ENCODE results near the gene NOP56.
"Not testable (repeated sequence)": the region's sequence is repeated elsewhere in the genome, so short reads cannot be mapped to it uniquely, and the experiment has no call there.

NOP56 gene

GRCh38 chr20:2688041-2688591 lies 35.7 kb downstream of the NOP56 start:
- peaks cover 37% of the 10 kb centered on the region for H3K27me3 Mint-ChIP-seq
- peak overlapping the region; percentile 43 for H3K4me3 Mint-ChIP-seq
- H3K4me1 Mint-ChIP-seq (ENCODE audit: low read depth) = peaks cover 26% of the 10 kb centered on the region
- H3K36me3 Mint-ChIP-seq (ENCODE audit: low read depth) = no peaks in the 10 kb centered on the region
- H3K27ac Mint-ChIP-seq = no peak overlapping the region
- no peaks in the 10 kb centered on the region for H3K9me3 Mint-ChIP-seq

DNA sequence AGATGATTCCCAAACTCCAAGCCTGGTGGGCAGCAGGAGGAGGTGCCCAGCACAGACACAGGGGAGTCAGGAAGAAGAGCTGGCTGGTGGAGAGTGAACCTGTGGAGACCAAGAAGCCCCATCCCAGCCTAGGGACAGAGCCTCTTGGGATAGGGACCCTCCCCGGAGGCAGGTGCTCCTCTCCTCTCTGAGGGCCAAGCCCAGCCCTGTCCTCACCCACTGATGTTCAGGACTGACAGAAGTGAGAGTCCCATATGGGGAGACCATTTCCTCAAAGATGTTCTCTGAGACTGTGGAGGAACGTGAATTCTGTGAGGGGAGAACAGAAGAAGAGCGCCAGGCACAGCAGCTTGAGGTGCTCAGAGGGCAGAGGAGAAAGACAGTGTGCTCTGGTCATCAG lies 37.8 kb downstream of the NOP56 start:
- Mint-ChIP-seq H3K4me3 (no peak overlapping the region), H3K36me3 (ENCODE audit: low read depth) (no peaks in the 10 kb centered on the region), H3K4me1 (ENCODE audit: low read depth) (peaks cover 26% of the 10 kb centered on the region), H3K9me3 (no peaks in the 10 kb centered on the region), H3K27me3 (peaks cover 41% of the 10 kb centered on the region), H3K27ac (no peak overlapping the region)

DNA sequence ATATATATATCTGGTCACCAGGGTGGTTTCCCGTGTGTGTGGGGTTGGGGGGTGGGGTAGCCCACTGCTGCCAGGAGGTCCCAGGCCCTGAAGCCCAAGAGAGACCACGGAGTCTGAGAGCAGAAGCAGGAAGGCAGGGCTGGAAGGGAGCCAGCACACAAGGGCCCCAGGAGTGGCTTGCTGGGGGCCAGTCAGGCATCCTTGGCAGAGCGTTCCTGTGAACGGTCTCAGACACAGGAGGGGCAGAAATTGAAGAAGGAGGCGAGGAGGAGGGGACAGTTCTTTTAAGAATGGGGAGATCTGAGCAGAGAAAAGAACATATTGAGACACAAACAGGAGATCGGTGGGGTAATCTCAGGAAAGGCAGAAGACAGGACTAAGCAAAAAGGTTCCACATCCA lies 38.3 kb downstream of the NOP56 start:
- peaks cover 26% of the 10 kb centered on the region for H3K4me1 Mint-ChIP-seq (ENCODE audit: low read depth)
- H3K4me3 Mint-ChIP-seq = no peak overlapping the region
- peaks cover 45% of the 10 kb centered on the region for H3K27me3 Mint-ChIP-seq
- H3K9me3 Mint-ChIP-seq = no peaks in the 10 kb centered on the region
- H3K27ac Mint-ChIP-seq = no peak overlapping the region
- H3K36me3 Mint-ChIP-seq (ENCODE audit: low read depth) = no peaks in the 10 kb centered on the region

- peaks cover 49% of the 10 kb centered on the region for H3K27me3 Mint-ChIP-seq
Measured at GRCh38 chr20:2691127-2691526, 38.7 kb downstream of the NOP56 start.

DNA sequence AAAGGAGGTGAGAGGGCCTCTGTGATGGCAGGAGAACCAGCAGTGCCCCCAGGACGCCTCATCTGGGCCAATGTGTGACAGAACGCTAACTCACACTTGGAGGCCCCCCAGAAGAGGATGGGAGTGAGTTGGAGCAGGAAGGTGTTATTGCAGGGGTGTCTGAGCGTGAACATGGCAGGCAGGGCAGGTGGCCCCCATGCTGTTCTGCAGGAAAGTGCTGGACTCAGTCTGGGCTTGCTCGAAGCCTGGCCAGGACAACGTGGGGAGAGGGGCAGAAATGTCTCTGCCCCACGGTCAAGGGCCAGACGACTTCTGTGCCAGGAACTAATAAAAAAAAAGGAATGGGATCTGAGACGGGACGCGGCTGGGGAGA lies 39.2 kb downstream of the NOP56 start:
- Mint-ChIP-seq H3K9me3 (no peaks in the 10 kb centered on the region), H3K4me1 (ENCODE audit: low read depth) (peaks cover 26% of the 10 kb centered on the region), H3K27me3 (peaks cover 52% of the 10 kb centered on the region), H3K36me3 (ENCODE audit: low read depth) (no peaks in the 10 kb centered on the region), H3K4me3 (peak overlapping the region; percentile 89), H3K27ac (peak overlapping the region; percentile 31)

More at GRCh38 chr20:2691127-2691526, 38.7 kb downstream of the NOP56 start:
- Mint-ChIP-seq H3K4me3 (peak overlapping the region; percentile 89), H3K36me3 (ENCODE audit: low read depth) (no peaks in the 10 kb centered on the region), H3K27ac (peak overlapping the region; percentile 31), H3K4me1 (ENCODE audit: low read depth) (peaks cover 26% of the 10 kb centered on the region), H3K9me3 (no peaks in the 10 kb centered on the region)

DNA sequence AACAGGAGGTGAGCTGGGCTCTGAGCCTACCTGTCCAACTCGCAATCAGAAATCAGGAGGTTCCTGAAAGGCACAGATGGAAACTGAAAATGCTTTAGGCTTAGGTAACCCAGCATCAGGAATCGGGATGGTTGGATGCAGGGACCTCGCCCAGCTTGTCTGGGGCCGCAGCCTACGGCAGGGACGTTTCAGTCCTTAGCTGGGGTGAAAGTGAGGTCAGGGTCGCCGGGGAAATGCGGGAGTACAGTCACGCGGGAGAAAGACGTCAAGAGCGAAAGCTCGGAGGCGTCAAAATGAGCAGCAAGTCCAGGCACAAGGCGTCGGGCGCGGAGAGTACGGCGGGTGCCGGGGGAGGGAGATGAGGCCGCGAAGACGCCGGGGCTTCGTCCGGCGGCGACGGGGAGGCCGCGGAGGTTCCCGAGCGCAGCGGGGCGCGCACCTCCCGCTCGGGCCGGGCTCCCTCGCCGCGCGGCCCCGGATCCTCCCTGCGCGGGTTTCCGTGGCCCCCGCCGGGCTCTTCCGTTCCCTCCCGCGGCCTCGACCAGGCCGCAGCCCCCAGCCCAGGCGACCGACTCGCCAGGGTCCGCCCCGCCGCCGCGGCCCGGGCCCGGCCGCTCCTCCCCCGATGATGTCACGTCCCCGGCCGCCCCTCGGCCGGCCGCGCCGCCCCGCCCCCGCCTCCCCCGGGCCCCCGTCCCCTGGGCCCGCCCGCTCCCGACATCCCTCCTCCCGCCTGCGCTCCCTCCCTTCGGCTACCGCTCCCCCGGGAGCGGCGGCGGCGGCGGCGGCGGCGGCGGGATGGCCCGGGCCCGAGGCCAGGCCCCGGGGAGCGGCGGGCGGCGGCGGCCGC lies 39.8 kb downstream of the NOP56 start, which contains the start of gene EBF4:
TSS of gene EBF4 (plus strand) at position 745 of the 850 bp plus-strand sequence. CDS start 866 bp downstream, outside the sequence.
- Mint-ChIP-seq H3K9me3 (no peaks in the 10 kb centered on the region), H3K27me3 (peaks cover 57% of the 10 kb centered on the region), H3K4me1 (ENCODE audit: low read depth) (peaks cover 26% of the 10 kb centered on the region), H3K36me3 (ENCODE audit: low read depth) (no peaks in the 10 kb centered on the region), H3K27ac (peak within 1 kb of the TSS; percentile 85), H3K4me3 (peak within 1 kb of the TSS; percentile 89)

GRCh38 chr20:2692886-2693285 lies 40.5 kb downstream of the NOP56 start:
- Mint-ChIP-seq H3K27me3 (peaks cover 57% of the 10 kb centered on the region), H3K9me3 (no peaks in the 10 kb centered on the region), H3K4me1 (ENCODE audit: low read depth) (peaks cover 21% of the 10 kb centered on the region), H3K36me3 (ENCODE audit: low read depth) (no peaks in the 10 kb centered on the region), H3K27ac (no peak overlapping the region), H3K4me3 (no peak overlapping the region)

- H3K4me1 Mint-ChIP-seq (ENCODE audit: low read depth) = peaks cover 16% of the 10 kb centered on the region
- H3K27ac Mint-ChIP-seq = no peak overlapping the region
- peaks cover 56% of the 10 kb centered on the region for H3K27me3 Mint-ChIP-seq
- no peaks in the 10 kb centered on the region for H3K36me3 Mint-ChIP-seq (ENCODE audit: low read depth)
- no peak overlapping the region for H3K4me3 Mint-ChIP-seq
- no peaks in the 10 kb centered on the region for H3K9me3 Mint-ChIP-seq
Measured at GRCh38 chr20:2693286-2694007, 41.0 kb downstream of the NOP56 start.

GRCh38 chr20:2694008-2694471 lies 41.6 kb downstream of the NOP56 start:
- no peaks in the 10 kb centered on the region for H3K36me3 Mint-ChIP-seq (ENCODE audit: low read depth)
- H3K4me1 Mint-ChIP-seq (ENCODE audit: low read depth) = peaks cover 13% of the 10 kb centered on the region
- no peaks in the 10 kb centered on the region for H3K9me3 Mint-ChIP-seq
- no peak overlapping the region for H3K27ac Mint-ChIP-seq
- peaks cover 54% of the 10 kb centered on the region for H3K27me3 Mint-ChIP-seq
- no peak overlapping the region for H3K4me3 Mint-ChIP-seq

DNA sequence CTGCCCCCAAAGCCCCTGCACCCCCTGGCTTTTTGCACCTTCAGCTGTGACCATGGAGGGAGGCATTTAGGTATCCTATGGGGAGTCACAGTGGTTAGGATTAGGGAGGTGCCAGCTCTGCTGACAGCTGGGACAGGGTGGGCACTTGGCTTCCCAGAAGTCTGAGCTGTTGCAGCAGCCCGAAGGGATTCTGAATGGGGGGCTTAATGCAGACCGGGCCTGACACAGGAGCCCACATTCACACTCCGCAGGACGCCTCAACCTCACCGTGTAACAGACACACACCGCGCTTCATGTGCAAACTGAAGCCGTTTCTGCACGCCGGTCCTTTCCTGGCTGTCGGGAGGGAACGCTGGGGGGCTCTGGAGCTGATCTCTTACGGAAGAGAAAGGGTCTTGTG lies 42.1 kb downstream of the NOP56 start:
- Mint-ChIP-seq H3K4me1 (ENCODE audit: low read depth) (peaks cover 13% of the 10 kb centered on the region), H3K36me3 (ENCODE audit: low read depth) (no peaks in the 10 kb centered on the region), H3K27ac (no peak overlapping the region), H3K4me3 (no peak overlapping the region), H3K27me3 (peaks cover 50% of the 10 kb centered on the region), H3K9me3 (no peaks in the 10 kb centered on the region)

DNA sequence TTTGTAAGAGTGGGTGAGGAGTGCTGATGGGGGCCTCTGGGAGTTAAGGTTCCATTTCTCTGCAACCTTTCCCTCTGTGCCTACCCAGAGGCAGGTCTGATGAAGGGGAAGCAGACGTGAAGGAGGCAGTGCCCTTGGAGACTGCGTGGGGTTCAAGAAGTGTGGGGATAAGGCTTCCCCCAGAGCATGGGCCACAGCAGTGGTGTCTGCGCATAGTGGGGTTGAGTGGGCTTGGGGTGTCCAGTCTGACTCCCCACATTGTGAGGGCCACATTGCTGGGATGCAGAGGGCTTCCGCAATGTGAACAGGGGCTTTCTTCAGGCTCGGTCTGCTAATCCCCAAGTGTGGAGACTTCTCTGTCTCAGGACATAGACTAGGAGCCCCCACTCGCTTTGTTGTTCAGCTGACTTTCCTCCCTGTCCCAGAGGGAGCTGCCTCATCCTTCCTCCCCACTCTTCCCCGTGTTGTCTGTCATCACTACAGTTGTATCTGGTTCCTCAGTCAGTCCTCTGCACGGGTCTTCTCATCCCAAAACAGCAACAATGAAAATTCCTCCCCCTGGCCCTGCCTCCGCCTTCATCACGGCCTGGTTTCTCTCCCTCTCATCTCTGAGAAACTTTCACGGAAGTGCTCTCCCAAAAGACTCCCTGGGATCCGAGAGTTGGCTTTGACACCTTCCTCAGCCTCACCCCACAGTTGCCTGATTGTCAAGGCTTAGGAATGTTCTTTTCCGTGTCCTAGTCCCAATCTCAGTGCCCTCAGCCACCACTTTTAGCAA lies 43.0 kb downstream of the NOP56 start:
- Mint-ChIP-seq H3K4me1 (ENCODE audit: low read depth) (peaks cover 13% of the 10 kb centered on the region), H3K36me3 (ENCODE audit: low read depth) (no peaks in the 10 kb centered on the region), H3K27me3 (peaks cover 41% of the 10 kb centered on the region), H3K4me3 (peak overlapping the region; percentile 28), H3K27ac (no peak overlapping the region), H3K9me3 (no peaks in the 10 kb centered on the region)

- not testable (repeated sequence) for H3K27ac Mint-ChIP-seq; H3K9me3 Mint-ChIP-seq; H3K36me3 Mint-ChIP-seq (ENCODE audit: low read depth); H3K4me3 Mint-ChIP-seq
- Mint-ChIP-seq H3K27me3 (peaks cover 37% of the 10 kb centered on the region), H3K4me1 (ENCODE audit: low read depth) (peaks cover 12% of the 10 kb centered on the region)
Measured at GRCh38 chr20:2695984-2696525, 43.6 kb downstream of the NOP56 start.

DNA sequence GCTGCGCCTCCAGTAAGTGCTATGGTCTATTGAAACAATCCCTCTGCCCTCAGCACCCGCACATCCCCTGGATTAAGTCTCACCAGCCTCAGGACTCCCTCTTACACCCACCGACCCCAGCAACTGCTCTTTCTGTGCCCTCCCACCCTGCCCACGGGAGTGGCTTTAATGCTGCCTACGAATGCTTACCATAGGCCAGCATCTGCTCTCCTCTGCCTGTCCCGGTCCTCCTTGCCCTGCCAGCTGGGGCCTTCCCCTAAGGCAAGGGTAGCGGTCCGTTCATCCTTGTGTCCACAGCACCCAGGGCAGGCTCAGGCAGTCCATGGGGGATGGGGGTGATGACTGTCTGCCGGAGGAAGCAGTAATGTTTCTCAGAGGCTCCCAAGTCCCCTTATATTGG lies 44.2 kb downstream of the NOP56 start:
- no peaks in the 10 kb centered on the region for H3K36me3 Mint-ChIP-seq (ENCODE audit: low read depth)
- peaks cover 31% of the 10 kb centered on the region for H3K27me3 Mint-ChIP-seq

DNA sequence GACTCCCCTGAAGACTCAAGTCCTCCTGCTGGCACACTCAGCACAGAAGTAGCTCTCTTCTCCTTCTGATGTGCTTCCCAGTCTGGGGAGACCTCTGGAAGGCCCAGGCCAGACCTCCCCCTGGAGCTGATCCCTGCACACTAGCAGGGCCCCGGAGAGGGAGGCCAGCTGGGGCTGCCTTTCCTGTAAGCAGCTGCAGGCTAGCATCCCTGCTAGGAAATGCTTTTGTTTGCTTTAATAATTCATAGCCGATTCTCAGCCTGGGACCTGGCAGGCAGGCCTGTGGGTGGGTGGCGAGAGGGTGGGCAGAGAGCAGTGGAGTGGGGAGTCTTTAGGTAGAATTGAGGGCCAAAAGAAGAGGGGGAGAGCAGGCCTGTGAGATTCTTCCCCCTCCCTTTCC lies 45.3 kb downstream of the NOP56 start:
- peaks cover 24% of the 10 kb centered on the region for H3K27me3 Mint-ChIP-seq
- no peaks in the 10 kb centered on the region for H3K4me1 Mint-ChIP-seq (ENCODE audit: low read depth)
- H3K36me3 Mint-ChIP-seq (ENCODE audit: low read depth) = no peaks in the 10 kb centered on the region
- no peak overlapping the region for H3K4me3 Mint-ChIP-seq
- no peaks in the 10 kb centered on the region for H3K9me3 Mint-ChIP-seq
- no peak overlapping the region for H3K27ac Mint-ChIP-seq

More for the DNA sequence above, 44.2 kb downstream of the NOP56 start:
- peaks cover 6% of the 10 kb centered on the region for H3K4me1 Mint-ChIP-seq (ENCODE audit: low read depth)
- no peaks in the 10 kb centered on the region for H3K9me3 Mint-ChIP-seq
- H3K27ac Mint-ChIP-seq = no peak overlapping the region
- H3K4me3 Mint-ChIP-seq = no peak overlapping the region
